Measurements from ENCODE around the gene SETD1A. TPM values are rescaled to one million over a fixed set of nuclear protein-coding genes. Genes with fewer than 3 reads are reported as not detected.

The SETD1A gene
- total and polyA plus RNA-seq, 2 of the 8 experiments (the other 6 are each of a cell fraction or from before 2014, with no cell fraction given): 4.8 to 29.0 TPM

- no peak for TF ChIP-seq CBX5 (IDR thresholded peaks at IDR 0.05; ENCODE audit: low read depth, low read length)
- TF ChIP-seq KDM1A (IDR thresholded peaks at IDR 0.05; ENCODE audit: borderline replicate concordance, low read length): no peak
- no peak for TF ChIP-seq SUZ12 (IDR thresholded peaks at IDR 0.05; ENCODE audit: low read length)
- no peak for TF ChIP-seq RAD21 (IDR thresholded peaks at IDR 0.05 in 1 of 2, conservative IDR thresholded peaks at IDR 0.05 in 1 of 2; ENCODE audit: low read depth in 2 of 2, low read length in 2 of 2)
- TF ChIP-seq E2F6 (IDR thresholded peaks at IDR 0.05): no peak
- TF ChIP-seq TBP (IDR thresholded peaks at IDR 0.05; ENCODE audit: low read depth, low read length): peak; percentile 42
- no peak for TF ChIP-seq BACH1 (IDR thresholded peaks at IDR 0.05; ENCODE audit: low read length)
- no peak for TF ChIP-seq KDM4A (IDR thresholded peaks at IDR 0.05; ENCODE audit: low read depth, low read length, severe bottlenecking)
- TF ChIP-seq SIRT6 (IDR thresholded peaks at IDR 0.05; ENCODE audit: low read length): no peak
- no peak for TF ChIP-seq ATF3 (IDR thresholded peaks at IDR 0.05; ENCODE audit: insufficient read depth, low read depth, low read length)
These were observed 9.5 kb upstream of the SETD1A start (continued) for GRCh38 chr16:30947859-30948666.

Measured in H1 (cell line).